GM10266 (cell line): Measurements from ENCODE around the gene FOXP3.

Source experiments
- DNase-seq: peaks from one replicate; pipeline ENCODE4 v3.0.0; 2012; ENCODE audit errors: extremely low spot score
- TF ChIP-seq, protein P1 (sequence below): IDR thresholded peaks from 2 replicates; pipeline ENCODE4 v1.5.1; 2012; ENCODE audit warnings: mild to moderate bottlenecking, low read depth; ENCODE audit not compliant: control insufficient read depth, insufficient read depth; ENCODE audit errors: missing control alignments

Gene FOXP3

GRCh38 chrX:49282647-49283011 lies 18.1 kb upstream of the FOXP3 start:
- DNase-seq: no peak
- TF ChIP-seq, protein P1, sequence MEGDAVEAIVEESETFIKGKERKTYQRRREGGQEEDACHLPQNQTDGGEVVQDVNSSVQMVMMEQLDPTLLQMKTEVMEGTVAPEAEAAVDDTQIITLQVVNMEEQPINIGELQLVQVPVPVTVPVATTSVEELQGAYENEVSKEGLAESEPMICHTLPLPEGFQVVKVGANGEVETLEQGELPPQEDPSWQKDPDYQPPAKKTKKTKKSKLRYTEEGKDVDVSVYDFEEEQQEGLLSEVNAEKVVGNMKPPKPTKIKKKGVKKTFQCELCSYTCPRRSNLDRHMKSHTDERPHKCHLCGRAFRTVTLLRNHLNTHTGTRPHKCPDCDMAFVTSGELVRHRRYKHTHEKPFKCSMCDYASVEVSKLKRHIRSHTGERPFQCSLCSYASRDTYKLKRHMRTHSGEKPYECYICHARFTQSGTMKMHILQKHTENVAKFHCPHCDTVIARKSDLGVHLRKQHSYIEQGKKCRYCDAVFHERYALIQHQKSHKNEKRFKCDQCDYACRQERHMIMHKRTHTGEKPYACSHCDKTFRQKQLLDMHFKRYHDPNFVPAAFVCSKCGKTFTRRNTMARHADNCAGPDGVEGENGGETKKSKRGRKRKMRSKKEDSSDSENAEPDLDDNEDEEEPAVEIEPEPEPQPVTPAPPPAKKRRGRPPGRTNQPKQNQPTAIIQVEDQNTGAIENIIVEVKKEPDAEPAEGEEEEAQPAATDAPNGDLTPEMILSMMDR: no peak

GRCh38 chrX:49278081-49278480 lies 13.6 kb upstream of the FOXP3 start:
- TF ChIP-seq, protein P1: no peak
- DNase-seq: no peak

- DNase-seq: no peak
- TF ChIP-seq, protein P1: no peak
These were observed 13.0 kb upstream of the FOXP3 start for GRCh38 chrX:49277535-49277830.

DNA sequence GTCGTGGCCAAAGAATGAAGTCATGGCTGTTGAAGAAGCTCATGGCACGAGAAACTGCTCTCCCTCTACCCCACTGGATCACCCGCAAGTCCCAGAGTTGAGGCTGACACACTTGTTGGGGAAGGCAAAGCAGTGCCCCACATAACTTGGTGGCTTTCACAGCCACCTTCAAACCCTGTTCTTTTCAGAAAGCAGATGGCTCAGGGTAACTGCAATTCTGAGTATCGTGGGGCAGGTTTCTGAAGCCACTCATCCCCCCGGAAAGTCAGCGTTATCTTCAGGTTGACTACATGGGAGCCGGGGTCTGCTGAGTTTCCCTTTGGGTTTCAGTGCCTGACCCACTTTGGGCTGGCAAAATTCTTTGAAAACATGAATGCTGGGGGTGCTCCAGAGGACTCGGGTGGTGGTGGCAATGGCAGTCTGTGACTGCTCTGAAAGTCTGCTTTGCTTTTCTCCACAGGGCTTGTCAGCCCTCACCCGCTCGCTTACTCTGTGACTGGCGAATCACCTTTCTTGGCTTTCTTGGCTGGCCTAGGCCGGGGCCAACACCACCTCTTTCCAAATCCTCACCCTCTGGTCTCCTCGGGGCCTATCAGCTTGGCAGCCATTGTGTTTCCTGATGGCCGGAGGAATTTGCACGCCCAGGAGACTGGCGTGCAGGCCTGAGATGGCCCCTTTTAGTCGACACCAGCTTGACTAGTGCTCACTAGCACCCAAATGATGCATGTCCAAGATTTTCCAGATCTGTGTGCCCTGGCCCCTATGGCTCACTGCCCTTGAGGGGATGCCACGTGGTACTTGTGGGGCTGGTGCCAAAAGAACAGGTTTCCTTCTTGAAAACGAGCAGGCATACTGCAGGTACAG lies 12.4 kb upstream of the FOXP3 start:
- TF ChIP-seq, protein P1: no peak
- DNase-seq: no peak

- DNase-seq: no peak
- TF ChIP-seq, protein P1: no peak
These were observed 11.7 kb upstream of the FOXP3 start for GRCh38 chrX:49276207-49276606.

GRCh38 chrX:49273181-49273727 lies 8.7 kb upstream of the FOXP3 start:
- TF ChIP-seq, protein P1: no peak
- DNase-seq: no peak

GRCh38 chrX:49272421-49272820 lies 7.9 kb upstream of the FOXP3 start:
- TF ChIP-seq, protein P1: no peak
- no peak for DNase-seq
